ENCODE results near the gene OSM.

The OSM gene

GRCh38 chr22:30212996-30213441 is 53.6 kb downstream of the OSM start:
- H3K4me3 ChIP-seq (replicated peaks; ENCODE audit: low read depth, low read length), result no peak overlapping the region
- TF ChIP-seq CTCF (IDR thresholded peaks at IDR 0.05; ENCODE audit: low read depth, low read length, missing control alignments), result no peak
- DNase-seq (ENCODE audit: extremely low read depth, low read depth), result no peak

Measured in HFF-Myc (cell line).